SK-N-SH treated with all-trans-retinoic acid at 6 μM for 48 hours (cell line): ENCODE measurements around the gene FOSL2.

Source experiments
- ZFP3 ChIP-seq: fragments of 250-450 bp; sonication (Bioruptor Pico); IDR thresholded peaks from 2 replicates; pipeline ENCODE4 v1.5.0; 2020; ENCODE audit warnings: mild to moderate bottlenecking, moderate library complexity
- ZFP30 ChIP-seq: fragments of 450-650 bp; formaldehyde crosslinking; IDR thresholded peaks from 2 replicates; pipeline ENCODE4 v1.5.0; 2022; ENCODE audit warnings: mild to moderate bottlenecking, moderate library complexity

GRCh38 chr2:28422908-28423741, 30.5 kb downstream of the FOSL2 start:
- no peak for TF ChIP-seq ZFP30 (CRISPR knock-in tag)
- TF ChIP-seq ZFP3 (CRISPR knock-in tag) = no peak
